HFF-Myc (cell line): Measurements from ENCODE around the gene EXOC4.

Source experiments
- DNase-seq: peaks from one replicate; pipeline ENCODE4 v3.0.0-alpha.2; 2011; ENCODE audit warnings: low read depth; ENCODE audit errors: extremely low read depth
- H3K4me3 ChIP-seq: replicated peaks from 2 replicates; pipeline ENCODE4 v1.5.1; 2011; ENCODE audit warnings: low read depth, mild to moderate bottlenecking, control low read depth, low read length
- CTCF ChIP-seq: IDR thresholded peaks from 2 replicates; pipeline ENCODE4 v1.5.1; 2012; ENCODE audit warnings: mild to moderate bottlenecking, low read depth, low read length, control low read depth; ENCODE audit errors: missing control alignments

The EXOC4 gene

GRCh38 chr7:133693281-133693680, 440.4 kb downstream of the EXOC4 start:
- H3K4me3 ChIP-seq, result no peak overlapping the region
- TF ChIP-seq CTCF, result no peak
- no peak for DNase-seq

GRCh38 chr7:133696056-133696455, 443.2 kb downstream of the EXOC4 start:
- no peak for DNase-seq
- no peak overlapping the region for H3K4me3 ChIP-seq
- TF ChIP-seq CTCF, result no peak

GRCh38 chr7:133697585-133697984, 444.7 kb downstream of the EXOC4 start:
- no peak for DNase-seq
- H3K4me3 ChIP-seq, result no peak overlapping the region
- TF ChIP-seq CTCF, result no peak

- no peak overlapping the region for H3K4me3 ChIP-seq
- DNase-seq, result no peak
- TF ChIP-seq CTCF, result no peak
These were observed 445.2 kb downstream of the EXOC4 start for GRCh38 chr7:133698127-133698526.

GRCh38 chr7:133699386-133699785, 446.5 kb downstream of the EXOC4 start:
- DNase-seq, result no peak
- no peak for TF ChIP-seq CTCF
- H3K4me3 ChIP-seq, result no peak overlapping the region

GRCh38 chr7:133702078-133702477, 449.2 kb downstream of the EXOC4 start:
- TF ChIP-seq CTCF, result no peak
- H3K4me3 ChIP-seq, result no peak overlapping the region
- DNase-seq, result no peak

GRCh38 chr7:133702960-133703359, 450.1 kb downstream of the EXOC4 start:
- no peak overlapping the region for H3K4me3 ChIP-seq
- no peak for DNase-seq
- TF ChIP-seq CTCF, result no peak
